C4-2B (cell line): ENCODE data around the gene ADRB2.

ENCODE experiments used
- CTCF ChIP-seq: fragments of 450-650 bp; conservative IDR thresholded peaks from 2 replicates; pipeline ENCODE4 v1.5.1; 2017; ENCODE audit warnings: mild to moderate bottlenecking
- ZFX ChIP-seq: fragments of 450-650 bp; IDR thresholded peaks from 2 replicates; pipeline ENCODE4 v1.6.1; 2017

- TF ChIP-seq CTCF (no peak), ZFX (no peak)
These were observed 11.0 kb downstream of the ADRB2 start for GRCh38 chr5:148837383-148837782.
